Breast epithelium (tissue), 3 donors: ENCODE results near the gene CXCL12.

ENCODE experiments used
- POLR2A ChIP-seq: fragments of 450-650 bp; IDR thresholded peaks from one replicate; pipeline ENCODE4 v1.6.1; 2016; ENCODE audit warnings: antibody characterized with exemption, mild to moderate bottlenecking, moderate library complexity
- POLR2AphosphoS5 ChIP-seq, 3 donors: sonication (generic); formaldehyde crosslinking; IDR thresholded peaks; one replicate each; pipeline ENCODE4 v1.6.1; 2017; ENCODE audit warnings: antibody characterized with exemption in 3 of 3
- TF ChIP-seq, protein P1 (sequence below), 3 donors: fragments of 450-650 bp; IDR thresholded peaks; one replicate each; pipeline ENCODE4 v1.5.1; 2016 to 2017; ENCODE audit warnings: antibody characterized with exemption in 3 of 3, mild to moderate bottlenecking in 3 of 3, moderate library complexity in 3 of 3

DNA sequence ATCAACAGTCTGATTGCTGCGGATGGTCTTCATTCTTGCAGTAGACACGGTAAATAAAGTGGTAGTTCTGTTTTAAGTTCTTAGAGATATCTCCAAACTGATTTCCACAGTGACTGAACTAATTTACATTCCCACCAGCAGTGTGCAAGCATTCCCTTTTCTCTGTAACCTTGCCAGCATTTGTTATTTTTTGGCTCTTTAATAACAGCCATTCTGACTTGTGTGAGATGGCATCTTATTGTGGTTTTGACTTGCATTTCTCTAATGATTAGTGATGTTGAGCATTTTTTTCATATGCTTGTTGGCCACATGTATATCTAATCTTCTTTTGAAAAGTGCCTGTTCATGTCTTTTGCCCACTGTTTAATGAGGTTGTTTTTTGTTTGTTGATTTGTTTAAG lies 30.2 kb upstream of the CXCL12 start:
- TF ChIP-seq POLR2AphosphoS5 (IDR thresholded peaks at IDR 0.05) (no peak), POLR2A (no peak)
- TF ChIP-seq, protein P1, sequence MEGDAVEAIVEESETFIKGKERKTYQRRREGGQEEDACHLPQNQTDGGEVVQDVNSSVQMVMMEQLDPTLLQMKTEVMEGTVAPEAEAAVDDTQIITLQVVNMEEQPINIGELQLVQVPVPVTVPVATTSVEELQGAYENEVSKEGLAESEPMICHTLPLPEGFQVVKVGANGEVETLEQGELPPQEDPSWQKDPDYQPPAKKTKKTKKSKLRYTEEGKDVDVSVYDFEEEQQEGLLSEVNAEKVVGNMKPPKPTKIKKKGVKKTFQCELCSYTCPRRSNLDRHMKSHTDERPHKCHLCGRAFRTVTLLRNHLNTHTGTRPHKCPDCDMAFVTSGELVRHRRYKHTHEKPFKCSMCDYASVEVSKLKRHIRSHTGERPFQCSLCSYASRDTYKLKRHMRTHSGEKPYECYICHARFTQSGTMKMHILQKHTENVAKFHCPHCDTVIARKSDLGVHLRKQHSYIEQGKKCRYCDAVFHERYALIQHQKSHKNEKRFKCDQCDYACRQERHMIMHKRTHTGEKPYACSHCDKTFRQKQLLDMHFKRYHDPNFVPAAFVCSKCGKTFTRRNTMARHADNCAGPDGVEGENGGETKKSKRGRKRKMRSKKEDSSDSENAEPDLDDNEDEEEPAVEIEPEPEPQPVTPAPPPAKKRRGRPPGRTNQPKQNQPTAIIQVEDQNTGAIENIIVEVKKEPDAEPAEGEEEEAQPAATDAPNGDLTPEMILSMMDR (IDR thresholded peaks at IDR 0.05), result no peak
